Stimulated activated CD8-positive, alpha-beta memory T cell treated with anti-CD3 and anti-CD28 coated beads, Interleukin-7, amount 100 ng/mL, for 24 hours (primary cell): ENCODE data around the gene IL18RAP.

ENCODE experiments used
- DNase-seq: peaks from one replicate; pipeline ENCODE4 v3.0.0-alpha.2; 2020; ENCODE audit warnings: low read depth

IL18RAP gene

DNA sequence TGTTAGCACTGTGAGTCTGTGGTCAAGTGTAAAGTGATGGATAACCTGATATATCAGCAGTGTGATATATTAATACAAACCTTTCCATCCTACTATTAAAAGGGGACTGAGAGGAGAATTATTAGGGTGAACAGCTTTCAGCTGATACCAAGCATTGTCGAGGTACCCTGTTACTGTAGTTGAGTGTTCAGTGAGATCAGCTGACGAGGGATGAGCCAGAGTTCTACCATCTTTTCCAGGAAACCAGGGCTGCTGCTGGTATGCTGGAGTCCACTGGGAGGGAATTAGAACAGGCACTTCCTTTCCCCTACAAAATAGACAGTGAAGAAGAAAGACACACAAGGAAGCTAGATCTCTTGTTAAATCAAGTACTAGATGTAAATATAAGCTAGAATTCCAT is 408 bp downstream of the IL18RAP start:
- DNase-seq: no peak

GRCh38 chr2:102424754-102425153 is 1.8 kb downstream of the IL18RAP start:
- no peak for DNase-seq

- DNase-seq: no peak
Observed at GRCh38 chr2:102425441-102426132, 2.6 kb downstream of the IL18RAP start.

DNA sequence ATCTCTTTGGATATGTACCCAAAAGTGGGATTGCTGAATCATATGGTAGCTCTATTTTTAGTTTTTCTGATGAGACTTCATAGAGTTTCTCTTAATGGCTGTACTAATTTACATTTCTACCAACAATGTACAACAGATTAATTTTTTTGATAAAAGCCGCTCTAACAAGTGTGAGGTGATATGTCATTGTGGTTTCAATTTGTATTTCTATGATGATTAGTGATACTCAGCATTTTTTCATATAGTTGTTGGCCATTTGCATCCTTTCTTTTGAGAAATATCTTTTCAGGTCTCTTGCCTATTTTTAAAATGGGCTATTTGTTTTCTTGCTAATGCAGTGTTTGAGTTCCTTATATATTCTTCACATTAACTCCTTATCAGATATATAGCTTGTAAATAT is 4.3 kb downstream of the IL18RAP start:
- no peak for DNase-seq

DNA sequence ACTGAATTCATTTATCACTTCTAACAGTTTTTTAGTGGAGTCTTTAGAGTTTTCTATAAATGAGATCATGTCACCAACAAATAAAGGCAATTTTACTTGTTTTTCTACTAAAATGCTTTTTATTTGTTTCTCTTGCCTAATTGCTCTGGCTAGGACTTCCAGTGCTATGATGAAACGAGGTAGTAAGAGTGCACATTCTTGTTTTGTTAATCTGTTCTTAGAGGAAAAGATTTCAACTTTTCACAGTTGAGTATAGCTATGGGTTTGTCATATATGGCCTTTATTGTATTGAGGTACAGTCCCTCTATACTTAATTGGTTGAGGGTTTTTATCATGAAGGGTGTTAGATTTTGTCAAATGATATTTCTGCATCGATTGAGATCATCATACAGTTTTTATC is 5.6 kb downstream of the IL18RAP start:
- no peak for DNase-seq

DNA sequence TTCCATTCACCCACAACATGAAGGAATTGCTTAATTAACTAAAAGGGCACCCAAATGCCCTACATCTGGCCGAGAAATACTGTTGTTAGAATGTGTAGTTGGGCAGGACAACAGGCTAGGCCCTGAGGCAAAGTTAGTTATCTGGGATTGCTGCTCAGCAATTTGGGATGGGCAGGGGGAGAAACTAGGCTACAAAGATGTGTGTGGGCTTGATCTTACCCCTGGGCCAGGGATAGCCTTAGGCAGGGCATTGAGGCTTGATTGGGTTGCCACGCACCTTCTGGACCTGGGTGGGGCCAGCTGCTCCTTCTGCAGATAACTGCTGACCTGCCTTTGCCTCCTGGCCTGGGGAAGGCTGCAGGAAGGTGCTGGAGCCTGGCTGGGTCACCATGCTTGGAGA is 9.4 kb downstream of the IL18RAP start:
- no peak for DNase-seq

- no peak for DNase-seq
Observed at GRCh38 chr2:102433973-102434654, 11.2 kb downstream of the IL18RAP start.

DNA sequence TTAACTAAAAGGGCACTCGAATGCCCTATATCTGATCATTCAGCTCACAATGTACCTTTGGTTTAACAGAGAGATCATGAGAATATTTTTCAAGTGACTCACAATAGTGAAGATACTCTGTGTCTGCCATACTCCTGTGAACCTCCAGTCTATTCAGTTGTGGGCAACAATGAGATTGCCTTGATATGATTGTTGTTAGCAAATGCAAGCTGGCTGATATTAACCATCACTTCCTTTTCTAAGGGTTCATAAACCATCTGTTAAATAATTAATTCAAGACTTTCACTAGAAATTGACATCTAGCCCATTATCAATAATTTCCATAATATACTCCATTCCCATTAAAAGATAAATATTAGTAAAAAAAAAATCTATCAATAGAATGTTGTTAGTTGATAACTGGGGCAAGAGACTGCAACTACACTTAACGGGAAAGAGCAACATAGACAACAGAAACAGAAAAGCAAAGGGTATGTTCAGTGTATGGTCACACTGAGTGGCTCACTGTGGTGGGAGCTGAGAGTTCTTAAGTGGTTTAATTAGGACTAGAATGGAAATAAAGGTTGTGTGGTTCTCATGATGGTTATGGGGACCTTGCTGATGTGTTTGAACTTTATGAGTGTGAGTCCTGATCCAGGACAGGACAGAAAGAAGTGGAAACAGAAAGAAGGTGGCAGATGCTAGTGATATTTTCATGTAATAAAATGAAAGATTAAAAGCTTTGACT is 11.9 kb downstream of the IL18RAP start:
- no peak for DNase-seq

DNA sequence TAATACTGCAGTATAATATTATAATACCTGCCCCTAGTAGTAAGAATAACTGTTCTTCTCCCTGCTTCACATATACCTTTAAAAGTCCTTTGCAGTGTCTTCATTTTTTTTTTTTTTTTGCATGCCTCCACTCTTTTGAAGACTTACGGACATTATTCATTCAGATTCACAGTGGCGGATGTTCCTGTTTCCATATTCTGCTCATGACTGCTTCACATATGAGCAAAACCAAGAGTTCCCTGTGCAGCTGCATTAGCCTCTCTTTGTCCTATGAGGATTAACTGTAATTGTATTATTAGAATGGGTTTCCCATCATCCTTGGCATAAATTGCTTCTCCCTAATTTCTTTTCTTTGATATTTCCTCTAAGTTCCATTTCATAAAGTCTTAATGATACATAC is 12.8 kb downstream of the IL18RAP start:
- no peak for DNase-seq

GRCh38 chr2:102436323-102436722 is 13.4 kb downstream of the IL18RAP start:
- DNase-seq: no peak

DNA sequence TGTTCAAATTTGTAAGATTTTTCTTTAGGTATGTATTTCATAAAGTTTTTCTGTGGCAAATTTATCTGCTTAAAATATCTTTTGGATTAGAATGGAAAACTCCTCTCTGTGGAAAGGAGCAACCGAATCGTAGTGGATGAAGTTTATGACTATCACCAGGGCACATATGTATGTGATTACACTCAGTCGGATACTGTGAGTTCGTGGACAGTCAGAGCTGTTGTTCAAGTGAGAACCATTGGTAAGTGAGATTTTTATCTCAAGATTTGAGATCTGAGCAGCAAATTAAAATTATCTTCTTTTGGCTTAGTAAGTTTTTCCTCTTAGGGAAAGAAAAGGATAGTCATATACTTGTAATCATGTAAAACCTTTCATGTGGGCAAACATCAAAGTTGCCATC is 14.2 kb downstream of the IL18RAP start:
- DNase-seq: no peak

- DNase-seq: no peak
Observed at GRCh38 chr2:102438111-102438510, 15.2 kb downstream of the IL18RAP start.

- no peak for DNase-seq
Observed at GRCh38 chr2:102438578-102438977, 15.6 kb downstream of the IL18RAP start.

DNA sequence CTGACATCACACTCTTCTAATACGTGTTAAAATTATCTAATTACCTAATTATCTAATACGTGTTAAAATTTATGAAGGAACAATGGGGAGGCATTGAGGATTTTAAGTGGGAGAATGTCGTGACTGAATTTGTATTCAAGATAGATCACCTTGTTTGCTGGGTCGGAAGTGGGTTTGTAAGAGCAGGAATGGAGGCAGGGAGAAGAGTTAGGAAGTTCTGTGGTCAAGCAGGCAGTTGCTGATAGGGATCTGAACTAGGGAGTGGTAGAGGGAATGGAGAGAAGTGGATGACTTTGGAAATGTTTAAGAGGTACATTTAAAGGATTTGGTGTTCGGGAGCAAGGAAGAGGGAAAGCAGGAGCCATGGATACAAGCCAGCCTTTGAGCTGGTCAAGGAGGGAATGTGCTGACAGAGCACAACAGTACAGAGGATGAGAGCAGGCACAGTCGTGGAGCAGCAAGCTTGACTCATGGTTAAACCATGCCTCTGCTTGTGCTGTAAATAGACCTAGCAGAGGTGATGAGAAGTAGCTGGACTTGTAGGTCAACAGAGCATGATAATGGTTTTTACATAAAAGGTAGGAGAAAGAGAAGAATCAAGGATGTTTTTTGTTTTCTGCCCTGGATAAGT is 16.2 kb downstream of the IL18RAP start:
- DNase-seq: no peak

DNA sequence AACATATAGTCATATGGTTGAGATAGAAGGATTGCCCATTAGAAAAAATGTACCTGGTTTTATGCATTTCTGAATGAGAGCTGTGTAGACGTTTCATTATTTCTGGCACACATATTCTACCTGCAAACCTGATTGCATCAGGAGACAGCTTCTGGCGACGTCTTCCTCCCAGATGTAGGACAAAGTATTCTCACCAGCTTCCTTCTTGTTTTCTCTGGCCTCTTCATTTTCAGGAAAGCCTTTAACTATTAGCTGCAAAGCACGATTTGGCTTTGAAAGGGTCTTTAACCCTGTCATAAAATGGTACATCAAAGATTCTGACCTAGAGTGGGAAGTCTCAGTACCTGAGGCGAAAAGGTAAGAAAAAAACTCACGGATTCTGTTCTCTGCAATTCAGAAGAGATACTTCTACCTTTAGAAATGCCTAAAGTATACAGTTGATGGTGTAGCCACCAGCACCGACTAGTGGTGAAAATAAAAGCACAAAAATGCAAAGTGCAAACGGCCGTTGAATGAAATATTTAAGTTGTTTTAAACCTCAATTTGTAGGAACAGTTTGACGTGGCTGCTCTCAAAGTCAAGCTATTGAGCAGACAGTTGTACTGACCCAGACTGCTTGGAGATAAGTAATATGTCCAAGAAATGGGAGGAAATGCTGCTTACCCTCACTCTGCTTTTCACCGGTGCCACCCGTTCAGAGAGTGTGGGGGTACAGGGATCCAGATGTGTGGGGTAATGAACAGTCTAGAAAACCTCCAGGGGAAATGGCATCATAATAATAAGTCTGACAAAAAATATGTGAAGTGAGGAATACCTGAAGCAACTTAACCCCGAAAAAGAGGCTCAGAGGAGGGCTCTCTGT is 20.2 kb downstream of the IL18RAP start:
- DNase-seq: no peak

DNA sequence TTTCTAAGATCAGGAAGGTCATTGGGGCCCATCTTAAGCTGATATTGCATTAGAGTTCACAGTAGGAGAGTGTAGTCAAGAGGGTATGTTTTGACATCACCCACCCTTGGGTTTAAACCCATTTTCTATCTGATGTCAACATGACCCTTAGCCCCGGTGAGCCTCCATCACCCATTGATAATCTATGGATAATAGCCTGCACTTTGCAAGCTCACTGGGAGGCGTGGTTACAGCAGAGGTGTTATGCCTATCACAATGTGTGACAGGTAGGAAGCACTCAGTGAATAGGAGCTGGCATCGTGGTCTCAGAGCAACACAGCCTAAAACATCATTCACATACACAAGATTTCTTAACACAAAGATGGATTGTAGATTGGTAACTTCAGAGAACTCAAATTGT is 21.3 kb downstream of the IL18RAP start:
- no peak for DNase-seq

GRCh38 chr2:102446936-102447335 is 24.0 kb downstream of the IL18RAP start:
- DNase-seq: no peak

- peak; percentile 42 for DNase-seq
Observed at GRCh38 chr2:102449370-102449974, 26.5 kb downstream of the IL18RAP start.

DNA sequence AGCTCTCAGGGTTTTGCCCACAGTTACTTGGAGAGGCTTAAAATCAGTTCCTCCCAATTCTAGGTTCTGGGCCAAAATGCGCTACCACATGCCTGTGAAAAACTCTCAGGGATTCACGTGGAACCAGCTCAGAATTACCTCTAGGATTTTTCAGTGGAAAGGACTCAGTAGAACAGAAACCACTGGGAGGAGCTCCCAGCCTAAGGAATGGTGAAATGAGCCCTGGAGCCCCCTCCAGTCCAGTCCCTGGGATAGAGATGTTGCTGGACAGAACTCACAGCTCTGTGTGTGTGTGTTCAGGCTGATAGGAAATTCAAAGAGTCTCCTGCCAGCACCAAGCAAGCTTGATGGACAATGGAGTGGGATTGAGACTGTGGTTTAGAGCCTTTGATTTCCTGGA is 29.0 kb downstream of the IL18RAP start:
- no peak for DNase-seq

DNA sequence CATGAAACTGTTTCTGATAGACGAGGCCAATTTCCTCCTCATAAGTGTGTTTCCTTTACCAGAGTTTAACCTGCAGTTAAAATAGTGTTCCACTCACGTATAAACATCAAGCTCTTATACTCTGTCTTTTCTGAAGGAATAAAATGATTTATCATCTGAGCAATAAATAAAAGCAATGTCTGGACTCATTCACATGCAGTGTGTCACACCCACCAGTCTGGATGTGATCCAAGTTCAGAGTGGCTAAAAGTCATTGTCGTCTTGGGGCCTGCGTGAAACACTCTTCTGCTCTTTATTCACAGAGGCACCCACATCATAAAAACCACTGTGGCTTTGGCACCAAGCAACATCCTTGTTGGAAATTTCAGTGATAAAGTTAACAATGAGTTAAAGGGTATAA is 30.5 kb downstream of the IL18RAP start:
- no peak for DNase-seq

DNA sequence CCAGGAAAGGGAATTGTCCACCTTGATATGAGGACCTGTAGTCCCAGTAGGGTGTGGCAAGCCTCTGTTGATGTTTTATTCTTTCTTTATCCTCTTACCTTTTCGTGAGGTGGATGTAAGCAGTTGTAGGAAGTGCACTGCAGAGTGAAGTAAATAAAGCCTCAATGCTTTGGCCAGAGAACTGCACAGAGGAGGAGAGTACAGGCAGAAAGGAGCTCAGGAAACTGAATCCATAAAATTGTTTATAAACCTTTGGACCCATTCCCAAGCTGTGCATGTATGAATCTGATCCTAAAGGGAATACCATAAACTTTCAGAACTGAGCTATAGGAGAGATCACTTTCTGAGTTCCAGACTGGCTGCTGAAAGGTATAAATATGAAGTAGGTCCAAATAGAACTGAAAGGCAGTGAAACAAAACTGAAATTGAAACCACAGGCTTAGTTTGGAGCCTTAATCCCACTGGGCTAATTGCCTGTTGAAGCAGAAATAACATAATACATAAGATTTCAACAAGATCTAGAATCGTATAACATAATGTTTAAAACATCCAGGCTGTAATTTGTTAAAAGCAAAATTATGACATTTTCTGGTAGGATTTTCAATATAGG is 32.2 kb downstream of the IL18RAP start:
- DNase-seq: no peak
